OCI-LY1 (cell line): ENCODE results near the gene CPLANE2.
"Not testable (repeated sequence)": the region's sequence is repeated elsewhere in the genome, so short reads cannot be mapped to it uniquely, and the experiment has no call there.

Source experiments
- H2AFZ ChIP-seq: fragments of 200-600 bp; sonication (generic), shearing (Covaris generic); 2 replicates; pipeline ENCODE4 v1.6.0; 2014; ENCODE audit warnings: antibody characterized with exemption, mild to moderate bottlenecking, low read length
- H3F3A ChIP-seq: fragments of 200-600 bp; sonication (generic), shearing (Covaris generic); 2 replicates; pipeline ENCODE4 v1.6.0; 2014; ENCODE audit warnings: mild to moderate bottlenecking, antibody characterized with exemption, low read length, moderate library complexity; ENCODE audit not compliant: insufficient read depth
- H3K27ac ChIP-seq: fragments of 200-600 bp; sonication (generic); 2 replicates; pipeline ENCODE4 v1.5.1; 2014; ENCODE audit warnings: low read length, mixed run types, mild to moderate bottlenecking, low read depth; ENCODE audit not compliant: poor library complexity, severe bottlenecking
- H3K27me3 ChIP-seq: fragments of 200-600 bp; sonication (generic); 2 replicates; pipeline ENCODE4 v1.6.0; 2014; ENCODE audit warnings: antibody characterized with exemption, mild to moderate bottlenecking, low read length, moderate library complexity; ENCODE audit not compliant: insufficient read depth
- H3K36me3 ChIP-seq: fragments of 200-600 bp; sonication (generic); 2 replicates; pipeline ENCODE4 v1.6.1; 2014; ENCODE audit warnings: mild to moderate bottlenecking, antibody characterized with exemption, low read length, moderate library complexity, mixed read lengths; ENCODE audit not compliant: insufficient read depth
- H3K4me1 ChIP-seq: fragments of 200-600 bp; sonication (generic); 2 replicates; pipeline ENCODE4 v1.5.1; 2014; ENCODE audit warnings: mild to moderate bottlenecking, low read length, moderate library complexity; ENCODE audit not compliant: insufficient read depth, severe bottlenecking
- H3K4me2 ChIP-seq: fragments of 200-600 bp; sonication (generic), shearing (Covaris generic); 2 replicates; pipeline ENCODE4 v1.6.1; 2014; ENCODE audit warnings: low read length
- H3K4me3 ChIP-seq: fragments of 200-600 bp; sonication (generic); 2 replicates; pipeline ENCODE4 v1.5.1; 2014; ENCODE audit warnings: low read length, low read depth, mild to moderate bottlenecking, mixed read lengths; ENCODE audit not compliant: poor library complexity, severe bottlenecking
- H3K79me2 ChIP-seq: fragments of 200-600 bp; shearing (Covaris generic); 2 replicates; pipeline ENCODE4 v1.6.1; 2016; ENCODE audit warnings: mixed run types, low read length, mixed read lengths; ENCODE audit not compliant: insufficient read depth
- H3K9ac ChIP-seq: fragments of 200-600 bp; sonication (generic), shearing (Covaris generic); 2 replicates; pipeline ENCODE4 v1.6.1; 2014; ENCODE audit warnings: mild to moderate bottlenecking, low read length, mixed read lengths
- H3K9me2 ChIP-seq: fragments of 200-600 bp; sonication (generic), shearing (Covaris generic); 2 replicates; pipeline ENCODE4 v1.6.1; 2014; ENCODE audit warnings: low read depth, mild to moderate bottlenecking, low read length, mixed read lengths
- H3K9me3 ChIP-seq: fragments of 200-600 bp; shearing (Covaris generic); 2 replicates; pipeline ENCODE4 v1.6.1; 2014; ENCODE audit warnings: low read length, mixed read lengths
- H4K20me1 ChIP-seq: fragments of 200-600 bp; sonication (generic), shearing (Covaris generic); 2 replicates; pipeline ENCODE4 v1.6.0; 2016; ENCODE audit warnings: mild to moderate bottlenecking, low read length; ENCODE audit not compliant: insufficient read depth
- EZH2 ChIP-seq: fragments of 200-600 bp; sonication (generic), shearing (Covaris generic); IDR thresholded peaks from 2 replicates; pipeline ENCODE4 v1.8.0; 2017; ENCODE audit warnings: borderline replicate concordance, mixed run types, mild to moderate bottlenecking, antibody characterized with exemption, low read length, moderate library complexity, mixed read lengths
- TF ChIP-seq, protein P1 (sequence below): fragments of 200-600 bp; sonication (generic), shearing (Covaris generic); IDR thresholded peaks from 2 replicates; pipeline ENCODE4 v1.5.1; 2017; ENCODE audit warnings: mild to moderate bottlenecking, antibody characterized with exemption, low read length, moderate library complexity, mixed read lengths

CPLANE2 gene

DNA sequence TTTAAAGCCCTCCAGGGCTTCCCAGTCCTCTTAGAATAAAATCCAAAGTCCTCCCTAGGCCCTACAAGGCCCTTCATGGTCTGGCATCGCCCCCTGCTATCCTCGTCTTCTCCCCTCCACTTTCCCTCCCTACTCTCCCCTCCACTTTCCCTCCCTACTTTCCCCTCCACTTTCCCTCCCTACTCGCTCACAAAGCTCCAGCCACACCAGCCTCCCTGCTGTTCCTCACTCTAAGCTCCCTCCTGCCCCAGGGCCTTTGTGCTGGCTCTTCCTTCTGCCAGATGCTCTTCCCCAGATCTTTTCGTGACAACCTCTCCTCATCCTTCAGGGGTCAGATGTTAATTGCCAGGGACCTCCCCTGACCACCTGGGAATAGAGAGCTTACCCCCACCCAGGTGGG is 37.3 kb downstream of the CPLANE2 start:
- Histone ChIP-seq H3K79me2 (no peaks in the 10 kb centered on the region), H3K9me2 (no peaks in the 10 kb centered on the region), H3K9me3 (no peaks in the 10 kb centered on the region), H3K4me2 (no peak overlapping the region), H3K9ac (no peak overlapping the region), H3K4me3 (no peak overlapping the region), H2AFZ (no peak overlapping the region), H4K20me1 (no peaks in the 10 kb centered on the region), H3K27me3 (no peaks in the 10 kb centered on the region), H3K27ac (no peak overlapping the region), H3K4me1 (peaks cover 4% of the 10 kb centered on the region), H3F3A (no peaks in the 10 kb centered on the region), H3K36me3 (no peaks in the 10 kb centered on the region)
- TF ChIP-seq EZH2: no peak

DNA sequence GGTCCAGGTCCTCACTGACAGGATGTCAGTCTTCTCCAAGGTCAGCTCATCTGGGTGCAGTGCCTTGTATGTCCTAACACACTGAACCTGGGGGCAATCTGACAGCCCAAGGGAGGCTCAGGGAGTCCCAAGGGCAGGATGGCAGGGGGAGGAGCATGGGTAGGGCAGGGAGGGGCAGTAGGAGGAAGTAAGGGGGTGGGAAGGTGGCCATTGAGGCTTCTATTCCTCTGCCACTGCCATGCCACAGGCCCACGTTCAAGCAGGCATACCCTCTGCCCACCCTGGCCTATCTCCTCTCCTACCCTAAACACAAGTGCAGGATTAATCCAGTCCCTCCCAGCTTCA is 37.9 kb downstream of the CPLANE2 start:
- Histone ChIP-seq H2AFZ (no peak overlapping the region), H3K9me2 (no peaks in the 10 kb centered on the region), H4K20me1 (no peaks in the 10 kb centered on the region), H3K27ac (no peak overlapping the region), H3K36me3 (no peaks in the 10 kb centered on the region), H3K9me3 (no peaks in the 10 kb centered on the region), H3K27me3 (no peaks in the 10 kb centered on the region), H3K79me2 (no peaks in the 10 kb centered on the region), H3K4me3 (no peak overlapping the region), H3K4me2 (no peak overlapping the region), H3F3A (no peaks in the 10 kb centered on the region), H3K9ac (no peak overlapping the region), H3K4me1 (peaks cover 4% of the 10 kb centered on the region)
- TF ChIP-seq EZH2: no peak
- TF ChIP-seq, protein P1, sequence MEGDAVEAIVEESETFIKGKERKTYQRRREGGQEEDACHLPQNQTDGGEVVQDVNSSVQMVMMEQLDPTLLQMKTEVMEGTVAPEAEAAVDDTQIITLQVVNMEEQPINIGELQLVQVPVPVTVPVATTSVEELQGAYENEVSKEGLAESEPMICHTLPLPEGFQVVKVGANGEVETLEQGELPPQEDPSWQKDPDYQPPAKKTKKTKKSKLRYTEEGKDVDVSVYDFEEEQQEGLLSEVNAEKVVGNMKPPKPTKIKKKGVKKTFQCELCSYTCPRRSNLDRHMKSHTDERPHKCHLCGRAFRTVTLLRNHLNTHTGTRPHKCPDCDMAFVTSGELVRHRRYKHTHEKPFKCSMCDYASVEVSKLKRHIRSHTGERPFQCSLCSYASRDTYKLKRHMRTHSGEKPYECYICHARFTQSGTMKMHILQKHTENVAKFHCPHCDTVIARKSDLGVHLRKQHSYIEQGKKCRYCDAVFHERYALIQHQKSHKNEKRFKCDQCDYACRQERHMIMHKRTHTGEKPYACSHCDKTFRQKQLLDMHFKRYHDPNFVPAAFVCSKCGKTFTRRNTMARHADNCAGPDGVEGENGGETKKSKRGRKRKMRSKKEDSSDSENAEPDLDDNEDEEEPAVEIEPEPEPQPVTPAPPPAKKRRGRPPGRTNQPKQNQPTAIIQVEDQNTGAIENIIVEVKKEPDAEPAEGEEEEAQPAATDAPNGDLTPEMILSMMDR: no peak

DNA sequence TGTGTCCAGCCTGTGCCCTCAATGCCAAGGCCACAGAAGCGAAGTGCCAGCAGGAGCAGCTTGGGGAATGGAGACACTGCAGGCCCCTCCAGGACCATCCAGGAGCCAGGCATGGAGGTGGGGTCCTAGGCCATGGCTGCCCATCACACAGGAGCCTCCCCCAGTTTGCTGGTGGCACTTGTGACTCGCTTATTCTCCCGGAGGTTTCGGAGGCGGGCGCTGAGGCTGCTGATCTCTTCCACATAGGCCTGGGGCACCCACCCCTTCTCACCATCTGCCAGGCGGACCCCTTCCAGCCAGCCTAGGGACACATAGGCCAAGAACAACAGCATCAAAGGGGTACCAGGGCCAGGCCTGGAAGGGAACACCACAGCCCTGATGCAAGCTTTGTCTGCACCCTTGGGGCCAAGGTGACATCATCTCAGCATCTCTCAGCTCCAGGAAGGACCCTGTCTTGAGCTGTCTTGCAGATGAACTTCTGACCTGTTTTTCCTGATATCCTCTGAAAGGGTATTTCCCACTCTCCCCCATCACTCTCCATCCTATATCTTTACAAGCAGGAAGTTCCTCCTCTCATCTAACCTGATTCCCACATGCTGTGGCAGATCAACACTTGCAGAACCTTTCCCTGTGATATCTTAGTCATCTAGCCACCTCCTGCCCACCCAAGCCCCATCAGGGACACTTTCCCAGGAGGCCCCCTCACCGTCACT is 38.4 kb downstream of the CPLANE2 start:
- H3K36me3 ChIP-seq: no peaks in the 10 kb centered on the region
- H3K9ac ChIP-seq: no peak overlapping the region
- H3K27me3 ChIP-seq: no peaks in the 10 kb centered on the region
- no peak overlapping the region for H2AFZ ChIP-seq
- no peaks in the 10 kb centered on the region for H3F3A ChIP-seq
- H3K4me2 ChIP-seq: no peak overlapping the region
- H3K27ac ChIP-seq: no peak overlapping the region
- H3K4me1 ChIP-seq: peaks cover 4% of the 10 kb centered on the region
- H3K9me3 ChIP-seq: no peaks in the 10 kb centered on the region
- H3K79me2 ChIP-seq: no peaks in the 10 kb centered on the region
- no peak overlapping the region for H3K4me3 ChIP-seq
- H3K9me2 ChIP-seq: no peaks in the 10 kb centered on the region
- no peaks in the 10 kb centered on the region for H4K20me1 ChIP-seq
- TF ChIP-seq, protein P1: no peak
- TF ChIP-seq EZH2: no peak

DNA sequence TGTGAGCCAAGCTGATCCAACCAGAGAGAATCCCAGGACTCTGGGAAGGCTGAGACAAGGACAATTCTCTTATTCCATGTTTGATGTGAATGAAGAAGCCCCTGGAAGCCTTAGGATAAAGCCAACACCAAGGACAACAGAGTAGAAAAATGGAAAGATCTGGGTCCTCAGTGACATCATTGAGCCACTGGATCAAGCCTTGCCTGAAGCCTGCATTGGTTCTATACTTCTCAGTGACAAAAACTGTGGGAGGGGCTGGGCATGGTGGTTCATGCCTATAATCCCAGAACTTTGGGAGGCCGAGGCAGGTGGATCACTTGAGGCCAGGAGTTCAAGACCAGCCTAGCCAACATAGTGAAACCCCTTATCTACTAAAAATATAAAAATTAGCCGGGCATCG is 40.1 kb downstream of the CPLANE2 start:
- TF ChIP-seq, protein P1: no peak
- TF ChIP-seq EZH2: no peak
- peaks cover 4% of the 10 kb centered on the region for H3K4me1 ChIP-seq
- H3K27ac ChIP-seq: no peak overlapping the region
- H3K79me2 ChIP-seq: no peaks in the 10 kb centered on the region
- no peaks in the 10 kb centered on the region for H4K20me1 ChIP-seq
- no peak overlapping the region for H3K9ac ChIP-seq
- H3F3A ChIP-seq: no peaks in the 10 kb centered on the region
- H3K36me3 ChIP-seq: no peaks in the 10 kb centered on the region
- H3K9me3 ChIP-seq: no peaks in the 10 kb centered on the region
- H3K4me2 ChIP-seq: no peak overlapping the region
- H3K4me3 ChIP-seq: no peak overlapping the region
- H2AFZ ChIP-seq: no peak overlapping the region
- no peaks in the 10 kb centered on the region for H3K9me2 ChIP-seq
- no peaks in the 10 kb centered on the region for H3K27me3 ChIP-seq

DNA sequence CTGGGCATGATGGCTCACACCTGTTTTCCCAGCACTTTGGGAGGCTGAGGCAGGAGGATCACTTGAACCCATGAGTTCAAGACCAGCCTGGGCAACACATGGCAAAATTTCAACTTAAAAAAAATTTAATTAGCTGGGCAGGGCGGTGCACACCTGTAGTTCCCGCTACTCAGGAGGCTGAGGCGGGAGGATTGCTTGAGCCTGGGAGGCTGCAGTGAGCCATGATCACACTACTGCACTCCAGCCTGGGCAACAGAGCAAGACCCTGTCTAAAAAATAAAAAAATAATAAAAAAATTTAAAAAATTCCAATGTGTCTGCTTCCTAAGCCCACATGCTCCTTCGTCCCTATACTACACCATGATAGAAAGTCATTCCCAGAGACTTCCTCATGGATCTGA is 40.8 kb downstream of the CPLANE2 start:
- H3F3A ChIP-seq, H3K4me1 ChIP-seq, H4K20me1 ChIP-seq, H3K36me3 ChIP-seq, H3K27ac ChIP-seq, H3K4me3 ChIP-seq, H3K9me2 ChIP-seq, H3K79me2 ChIP-seq, H3K4me2 ChIP-seq, H2AFZ ChIP-seq, H3K27me3 ChIP-seq, H3K9ac ChIP-seq, H3K9me3 ChIP-seq: not testable (repeated sequence)
